Osteocyte (in vitro differentiated cells): ENCODE data around the gene ZSCAN21. TPM values are rescaled to one million over a fixed set of nuclear protein-coding genes. Genes with fewer than 3 reads are reported as not detected.

Experiments used
- DNase-seq: peaks from one replicate; pipeline ENCODE4 v3.0.0; 2021; ENCODE audit warnings: mixed read lengths; ENCODE audit not compliant: unreplicated experiment; ENCODE audit errors: extremely low spot score
- H3K27ac Mint-ChIP-seq: one replicate; pipeline ENCODE4 v1.8.0; 2021; ENCODE audit warnings: mild to moderate bottlenecking, mixed read lengths; ENCODE audit not compliant: unreplicated experiment
- H3K27me3 Mint-ChIP-seq: one replicate; pipeline ENCODE4 v1.8.0; 2021; ENCODE audit warnings: mixed read lengths; ENCODE audit not compliant: unreplicated experiment
- H3K36me3 Mint-ChIP-seq: one replicate; pipeline ENCODE4 v1.8.0; 2021; ENCODE audit warnings: mixed read lengths; ENCODE audit not compliant: unreplicated experiment
- H3K4me1 Mint-ChIP-seq: one replicate; pipeline ENCODE4 v1.8.0; 2021; ENCODE audit warnings: mixed read lengths; ENCODE audit not compliant: unreplicated experiment
- H3K4me3 Mint-ChIP-seq: one replicate; pipeline ENCODE4 v1.8.0; 2021; ENCODE audit warnings: mild to moderate bottlenecking, moderate library complexity, mixed read lengths; ENCODE audit not compliant: unreplicated experiment
- H3K9me3 Mint-ChIP-seq: one replicate; pipeline ENCODE4 v1.8.0; 2021; ENCODE audit warnings: mixed read lengths; ENCODE audit not compliant: unreplicated experiment
- CTCF ChIP-seq: fragments of 200-600 bp; sonication (generic); IDR thresholded peaks from 2 replicates; pipeline ENCODE4 v1.5.0; 2021; ENCODE audit warnings: antibody characterized with exemption, mild to moderate bottlenecking, moderate library complexity
- microRNA-seq: library from miRNA; unstranded; fragments of <30 nt; microRNA quantifications from one replicate; pipeline ENCODE4 v1.1.0, GENCODE V29; 2020; ENCODE audit not compliant: unreplicated experiment
- total RNA-seq: library from RNA; stranded (reverse); gene quantifications from 2 replicates; pipeline ENCODE4 v1.2.1, GENCODE V29; 2021

The ZSCAN21 gene
- total RNA-seq, 1 donor from 2014 or later: 13.9 TPM

DNA sequence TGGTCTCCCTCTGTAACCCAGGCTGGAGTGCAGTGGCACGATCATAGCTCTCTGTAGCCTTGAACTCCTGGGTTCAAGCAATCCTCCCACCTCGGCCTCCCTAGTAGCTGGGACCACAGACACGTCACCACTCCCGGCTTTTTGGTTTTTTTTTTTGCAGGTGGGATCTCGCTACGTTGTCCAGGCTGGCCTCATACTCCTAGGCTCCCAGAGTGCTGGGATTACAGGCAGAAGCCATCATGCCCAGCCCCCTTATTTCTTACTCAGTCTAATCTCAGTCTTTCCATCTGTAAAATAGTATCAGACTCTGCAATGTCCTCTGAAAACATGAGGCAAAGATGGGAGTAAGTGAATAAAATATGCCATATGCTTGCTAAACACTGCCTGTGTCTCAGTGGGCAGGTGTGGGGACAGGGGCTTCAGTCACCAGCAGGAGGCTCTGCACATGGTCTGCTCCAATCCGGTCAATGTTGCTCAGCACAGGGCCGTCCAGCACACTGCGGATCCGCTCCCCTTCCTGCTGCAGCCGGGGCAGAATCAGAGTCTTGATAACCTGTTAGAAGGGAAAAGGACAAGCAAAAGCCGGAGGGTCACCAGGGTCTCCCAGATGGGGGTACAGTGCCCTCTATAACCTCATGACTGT, 60.1 kb downstream of the ZSCAN21 start:
- Mint-ChIP-seq H3K27ac (no peak overlapping the region), H3K4me1 (no peaks in the 10 kb centered on the region), H3K4me3 (no peak overlapping the region), H3K9me3 (no peaks in the 10 kb centered on the region), H3K36me3 (peaks cover 23% of the 10 kb centered on the region), H3K27me3 (no peaks in the 10 kb centered on the region)
- peak; percentile 7 for TF ChIP-seq CTCF
- no peak for DNase-seq

- no peak overlapping the region for H3K4me3 Mint-ChIP-seq
- H3K36me3 Mint-ChIP-seq: peaks cover 21% of the 10 kb centered on the region
- H3K27me3 Mint-ChIP-seq: no peaks in the 10 kb centered on the region
- TF ChIP-seq CTCF: no peak
- H3K27ac Mint-ChIP-seq: no peak overlapping the region
- no peaks in the 10 kb centered on the region for H3K4me1 Mint-ChIP-seq
- H3K9me3 Mint-ChIP-seq: no peaks in the 10 kb centered on the region
- no peak for DNase-seq
Observed at GRCh38 chr7:100111156-100111555, 61.6 kb downstream of the ZSCAN21 start.

- Mint-ChIP-seq H3K27ac (no peak overlapping the region), H3K27me3 (no peaks in the 10 kb centered on the region), H3K9me3 (no peaks in the 10 kb centered on the region), H3K36me3 (peaks cover 17% of the 10 kb centered on the region), H3K4me1 (no peaks in the 10 kb centered on the region), H3K4me3 (no peak overlapping the region)
- TF ChIP-seq CTCF: no peak
- DNase-seq: no peak
Observed at GRCh38 chr7:100111914-100112313, 62.3 kb downstream of the ZSCAN21 start.

Small RNA genes lying within 50 kb of the gene (microRNA-seq; reads per million reads assigned to microRNA genes)
- gene MIR106B: 1,165 reads per million, percentile 79 among the genes with 10 or more reads in this experiment
- gene MIR25: 391 reads per million, percentile 71 among the genes with 10 or more reads in this experiment
- gene MIR93: 2,305 reads per million, percentile 84 among the genes with 10 or more reads in this experiment

Other genes with a start within 250 kb of the ZSCAN21 start
- not detected in 2 replicates for gene CYP3A43, start 221.8 kb upstream of the ZSCAN21 start, total RNA-seq
- gene OR2AE1, start 172.7 kb upstream of the ZSCAN21 start, total RNA-seq: not detected in 2 replicates
- 13.1 and 14.3 TPM in 2 replicates for gene TRIM4, start 130.2 kb upstream of the ZSCAN21 start, total RNA-seq
- not detected in 2 replicates for gene GJC3, start 120.2 kb upstream of the ZSCAN21 start, total RNA-seq
- gene AZGP1, start 73.7 kb upstream of the ZSCAN21 start, total RNA-seq: not detected in 2 replicates
- gene ZKSCAN1, start 34.2 kb upstream of the ZSCAN21 start, total RNA-seq: 84.1 and 90.4 TPM in 2 replicates
- 35.4 and 39.2 TPM in 2 replicates for gene ZNF3, start 31.9 kb downstream of the ZSCAN21 start, total RNA-seq
- 93.7 and 101 TPM in 2 replicates for gene COPS6, start 39.2 kb downstream of the ZSCAN21 start, total RNA-seq
- 73.3 and 77.8 TPM in 2 replicates for gene MCM7, start 51.6 kb downstream of the ZSCAN21 start, total RNA-seq
- 22.0 and 27.4 TPM in 2 replicates for gene AP4M1, start 51.9 kb downstream of the ZSCAN21 start, total RNA-seq
- 62.8 and 63.9 TPM in 2 replicates for gene TAF6, start 69.6 kb downstream of the ZSCAN21 start, total RNA-seq
- 33.6 and 36.7 TPM in 2 replicates for gene CNPY4, start 69.9 kb downstream of the ZSCAN21 start, total RNA-seq
- gene MBLAC1, start 77.2 kb downstream of the ZSCAN21 start, total RNA-seq: 2.3 TPM in 2 replicates
- 111 and 123 TPM in 2 replicates for gene LAMTOR4, start 99.1 kb downstream of the ZSCAN21 start, total RNA-seq
- 18.2 and 20.3 TPM in 2 replicates for gene TRAPPC14, start 108.9 kb downstream of the ZSCAN21 start, total RNA-seq
- 2.9 and 3.6 TPM in 2 replicates for gene GAL3ST4, start 118.8 kb downstream of the ZSCAN21 start, total RNA-seq
- 8.1 and 12.6 TPM in 2 replicates for gene GPC2, start 127.6 kb downstream of the ZSCAN21 start, total RNA-seq
- gene STAG3, start 128.1 kb downstream of the ZSCAN21 start, total RNA-seq: 1.0 and 1.5 TPM in 2 replicates
- gene PVRIG, start 170.2 kb downstream of the ZSCAN21 start, total RNA-seq: not detected in 2 replicates